T-helper 2 cell (primary cell): Measurements from ENCODE around the gene RCE1.

Source experiments
- DNase-seq, 5 experiments: peaks; one replicate each; pipeline versions ENCODE4 v3.0.0 to v3.0.0-alpha.2; 2012 to 2022

The RCE1 gene

DNA sequence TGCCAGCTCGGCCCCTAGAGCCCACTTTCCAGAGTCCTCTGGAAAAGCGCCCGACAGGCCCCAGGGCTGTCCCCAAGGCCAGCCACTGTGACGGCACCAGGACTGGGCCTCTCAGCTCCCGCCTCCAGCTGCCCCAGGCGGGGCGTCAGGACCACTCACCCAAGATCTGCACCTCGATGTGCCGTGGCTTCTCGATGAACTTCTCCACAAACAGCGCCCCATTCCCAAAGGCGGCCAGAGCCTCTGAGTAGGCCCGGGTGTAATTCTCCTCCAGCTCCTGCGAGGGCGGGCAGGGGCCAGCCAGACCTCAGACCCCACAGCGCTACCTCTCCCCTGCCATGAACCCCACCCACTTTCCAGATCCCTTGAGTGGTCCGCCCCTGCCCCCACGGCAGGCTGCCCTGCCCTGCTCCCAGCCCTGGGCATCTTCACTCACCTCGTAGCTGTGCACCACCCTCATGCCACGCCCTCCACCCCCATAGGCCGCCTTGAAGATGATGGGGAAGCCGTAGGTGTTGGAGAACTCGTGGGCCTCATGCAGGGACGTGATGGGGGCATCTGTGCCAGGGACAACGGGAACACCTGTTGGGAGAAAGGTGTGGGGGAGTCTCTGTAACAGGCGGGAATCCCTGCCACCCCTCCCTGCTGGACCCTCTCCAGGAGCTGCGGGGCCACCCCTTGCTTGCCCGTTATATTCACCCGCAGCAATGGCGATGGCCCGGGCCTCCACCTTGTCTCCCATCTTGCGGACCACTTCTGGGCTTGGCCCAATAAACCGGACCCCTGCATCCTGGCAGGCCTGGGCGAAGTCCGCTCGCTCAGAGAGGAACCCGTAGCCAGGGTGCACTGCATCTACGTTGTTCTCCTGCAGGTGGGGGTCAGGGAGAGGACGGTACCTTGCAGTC is 27.6 kb downstream of the RCE1 start:
- no peak for DNase-seq

DNA sequence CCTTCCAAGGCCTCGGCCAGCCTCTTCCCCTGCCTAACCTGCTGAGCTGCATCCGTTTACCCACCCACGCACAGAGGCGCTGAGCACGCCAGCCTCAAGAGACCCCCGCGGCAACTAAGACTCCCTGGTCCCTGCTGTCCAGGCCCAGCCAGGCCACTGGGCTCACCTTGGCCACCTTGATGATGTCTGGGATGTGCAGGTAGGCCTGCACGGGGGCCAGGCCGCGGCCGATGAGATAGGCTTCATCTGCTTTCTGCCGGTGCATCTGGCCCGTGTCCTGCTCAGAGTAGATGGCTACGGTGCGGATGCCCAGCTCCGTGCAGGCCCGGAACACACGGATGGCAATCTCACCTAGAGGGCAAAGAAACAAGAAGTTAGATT is 28.3 kb downstream of the RCE1 start:
- DNase-seq = no peak

DNA sequence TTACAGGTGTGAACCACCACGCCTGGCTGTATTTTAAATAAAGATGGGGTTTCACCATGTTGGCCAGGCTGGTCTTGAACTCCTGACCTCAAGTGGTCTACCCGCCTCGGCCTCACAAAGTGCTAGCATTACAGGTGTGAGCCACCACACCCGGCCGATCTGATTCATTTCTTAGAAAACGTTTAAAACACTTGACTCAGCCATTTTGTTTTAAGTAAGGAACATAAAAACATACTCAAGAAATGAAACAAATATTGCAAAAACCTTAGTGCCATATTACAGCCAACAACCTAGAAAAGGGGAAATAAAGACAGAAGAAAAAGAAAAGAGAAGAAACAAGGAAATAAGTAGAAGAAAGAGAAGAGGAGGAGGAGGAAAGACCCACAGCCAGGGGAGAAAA is 31.0 kb downstream of the RCE1 start:
- no peak for DNase-seq

DNA sequence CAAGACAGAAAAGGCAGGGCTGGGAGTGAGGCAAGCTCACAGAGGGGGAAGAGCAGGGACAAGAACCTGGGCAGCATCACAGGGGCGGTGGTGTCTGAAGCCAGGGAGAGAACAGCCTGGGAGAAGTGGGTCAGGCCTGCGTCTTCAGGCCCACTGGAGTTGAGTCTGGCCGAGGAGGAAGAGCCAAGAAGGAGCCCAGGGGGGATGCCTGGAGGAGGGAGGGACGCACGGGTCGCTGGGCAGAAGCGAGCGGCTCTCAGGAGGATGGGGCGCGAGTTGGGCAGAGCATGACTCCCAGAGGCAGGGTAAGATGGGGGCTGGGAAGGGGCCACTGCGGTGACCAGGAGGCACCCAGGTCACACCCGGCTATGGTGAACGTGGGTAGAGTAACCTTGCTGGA is 32.1 kb downstream of the RCE1 start:
- DNase-seq = no peak

DNA sequence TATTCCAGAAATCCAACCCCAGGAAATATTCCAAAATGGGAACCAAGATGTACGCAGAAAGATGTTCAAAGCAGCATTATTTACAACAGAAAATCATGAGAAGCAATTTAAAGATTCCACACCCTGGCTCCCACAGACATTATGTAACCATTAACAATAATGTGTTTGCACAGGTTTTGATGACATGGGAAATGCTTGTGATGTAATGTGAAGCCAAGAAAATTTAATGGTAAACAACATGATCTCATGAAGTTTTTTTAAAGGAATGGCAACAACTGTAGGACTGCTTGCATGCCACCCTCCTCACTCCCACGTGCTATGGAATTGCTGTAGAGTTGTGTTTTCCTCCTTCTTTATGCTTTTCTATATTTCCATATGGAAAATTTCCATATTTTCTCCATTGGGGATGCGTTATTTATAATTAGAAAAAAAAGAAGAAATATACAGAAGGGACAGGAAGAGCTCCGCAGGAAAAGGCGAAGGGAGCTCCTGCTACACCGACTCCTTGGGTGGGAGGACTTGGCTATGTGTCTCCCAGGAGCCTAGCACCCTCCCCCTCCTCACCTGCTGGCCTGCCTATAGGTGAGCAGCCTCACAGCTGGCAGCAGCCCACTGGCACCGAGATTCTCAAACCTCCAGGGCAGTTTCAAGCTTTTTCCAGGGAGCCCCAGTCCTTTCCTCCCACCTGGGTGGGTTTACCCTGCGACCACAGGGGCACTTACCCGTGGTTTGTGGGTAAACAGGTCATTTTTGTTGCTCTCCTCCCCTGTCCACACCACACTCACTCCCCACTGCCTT is 34.5 kb downstream of the RCE1 start:
- no peak for DNase-seq

DNA sequence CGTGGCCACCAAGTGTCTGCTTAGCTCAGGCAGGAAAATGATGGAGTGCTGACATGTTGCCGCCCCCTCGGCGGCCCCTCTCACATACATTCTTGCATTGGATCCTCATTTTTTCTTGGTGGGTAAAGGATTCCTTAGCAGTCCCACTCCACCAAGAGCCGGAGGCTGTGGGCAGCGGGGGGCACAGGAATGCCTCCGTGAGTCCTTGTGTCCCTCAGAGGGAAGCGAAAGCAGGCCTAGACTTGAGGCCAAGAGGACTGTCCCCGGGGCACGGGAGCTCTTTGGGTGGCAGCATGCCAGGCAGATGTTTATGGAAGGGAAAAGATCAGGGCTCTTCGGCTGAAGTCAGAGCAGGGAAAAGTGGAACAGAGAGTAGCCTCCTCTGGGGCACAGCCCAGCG is 35.2 kb downstream of the RCE1 start:
- DNase-seq = no peak

DNA sequence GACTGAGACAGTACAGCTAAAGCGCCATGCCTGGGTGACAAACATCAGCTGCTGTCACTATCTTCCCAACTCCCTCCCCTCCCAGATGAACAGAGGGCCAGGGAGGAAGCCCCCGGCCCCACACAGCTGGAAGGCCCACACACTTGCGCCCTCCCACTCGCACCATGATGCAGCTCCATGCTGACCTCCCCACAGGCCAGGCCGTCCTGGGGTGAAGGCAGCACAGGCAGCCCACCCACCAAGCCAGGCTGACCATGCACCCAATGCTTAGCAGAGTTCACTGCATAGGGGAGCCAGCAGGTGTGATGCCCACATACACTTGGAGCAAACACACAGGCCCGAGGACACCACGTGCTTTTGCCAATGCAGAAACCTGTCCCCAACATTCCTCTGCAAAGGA is 35.8 kb downstream of the RCE1 start:
- DNase-seq = no peak

DNA sequence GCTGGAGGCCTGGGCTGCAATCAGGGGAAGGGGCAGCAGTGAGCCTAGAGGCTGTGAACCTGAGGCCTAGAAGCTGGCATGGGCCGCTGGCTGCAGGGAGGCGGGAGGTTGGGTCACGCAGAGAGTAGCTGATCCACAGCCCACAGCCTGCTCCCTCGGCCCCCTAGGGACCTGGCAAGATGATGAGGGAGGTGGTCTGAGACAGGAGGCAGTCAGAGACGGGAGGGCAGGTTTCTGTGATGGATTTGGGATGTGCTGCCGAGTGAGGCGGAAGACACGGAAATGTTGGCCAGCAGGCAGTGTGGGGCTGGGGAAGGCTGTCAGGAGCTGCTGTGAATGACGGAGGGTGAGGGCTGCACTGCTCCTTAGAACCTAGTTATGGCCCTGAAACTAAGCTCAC is 36.3 kb downstream of the RCE1 start:
- no peak for DNase-seq

DNA sequence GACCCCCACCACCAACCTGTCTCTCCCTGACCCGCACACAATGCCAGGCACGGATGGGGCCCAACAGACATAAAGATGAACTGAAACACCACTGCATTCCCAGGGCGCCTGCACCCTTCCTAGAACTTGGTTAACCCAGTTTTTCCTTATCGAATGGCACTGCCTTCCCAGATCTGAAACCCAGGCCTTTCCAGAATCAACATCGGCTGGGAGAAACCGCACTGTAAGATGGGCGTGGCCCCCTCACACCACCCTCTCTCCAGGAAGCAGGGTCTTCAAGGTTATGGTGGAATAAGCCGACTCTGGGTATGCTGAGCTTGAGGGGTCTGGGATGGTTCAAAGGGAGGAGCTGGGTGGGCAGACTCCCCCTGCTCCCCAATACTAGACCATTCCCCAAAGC is 36.8 kb downstream of the RCE1 start:
- DNase-seq = no peak

DNA sequence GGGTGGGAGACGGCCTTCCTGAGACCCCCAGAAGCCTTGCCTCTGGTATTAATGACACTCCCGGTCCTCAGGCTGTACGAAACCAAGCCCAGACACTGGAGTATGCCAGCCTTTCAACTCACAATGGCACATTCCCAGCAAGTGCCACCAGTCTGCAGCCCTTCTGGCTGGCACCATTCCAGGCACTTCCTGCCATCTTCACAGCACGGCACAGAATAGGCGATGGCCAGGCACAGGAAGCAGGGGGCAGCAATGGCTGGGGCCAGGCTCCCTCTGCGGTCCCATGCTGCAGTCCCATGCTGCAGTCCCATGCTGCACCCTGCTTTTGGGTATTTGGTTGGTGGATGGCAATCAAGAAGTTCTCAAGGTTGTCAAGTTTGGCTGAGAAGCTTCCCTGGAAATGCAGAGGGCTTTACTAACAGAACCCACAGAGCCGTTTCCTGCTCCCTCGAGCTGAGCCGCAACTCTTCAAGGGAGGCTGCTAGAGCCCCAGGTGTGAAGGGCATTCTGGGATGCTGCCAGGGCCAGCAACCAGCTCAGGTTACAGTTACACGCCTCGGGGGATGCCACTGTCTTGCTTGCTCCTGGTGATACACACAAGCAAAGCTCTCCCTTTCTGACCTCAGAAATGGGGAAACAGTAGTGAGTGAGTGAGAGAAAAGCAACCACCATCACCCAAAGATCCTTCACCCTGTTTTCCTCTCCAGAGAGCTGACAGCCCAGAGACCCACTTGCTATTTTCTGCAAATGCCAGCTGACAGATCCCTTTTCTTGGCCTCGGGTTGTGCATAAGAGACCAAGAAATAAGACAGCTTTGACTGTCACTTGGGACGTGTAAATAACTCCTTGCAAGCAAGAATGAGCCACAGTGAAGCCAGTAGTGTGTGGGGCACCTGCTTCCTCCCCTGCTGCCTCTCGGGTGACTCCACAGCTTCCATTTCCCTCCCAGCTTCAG is 37.5 kb downstream of the RCE1 start:
- no peak for DNase-seq

DNA sequence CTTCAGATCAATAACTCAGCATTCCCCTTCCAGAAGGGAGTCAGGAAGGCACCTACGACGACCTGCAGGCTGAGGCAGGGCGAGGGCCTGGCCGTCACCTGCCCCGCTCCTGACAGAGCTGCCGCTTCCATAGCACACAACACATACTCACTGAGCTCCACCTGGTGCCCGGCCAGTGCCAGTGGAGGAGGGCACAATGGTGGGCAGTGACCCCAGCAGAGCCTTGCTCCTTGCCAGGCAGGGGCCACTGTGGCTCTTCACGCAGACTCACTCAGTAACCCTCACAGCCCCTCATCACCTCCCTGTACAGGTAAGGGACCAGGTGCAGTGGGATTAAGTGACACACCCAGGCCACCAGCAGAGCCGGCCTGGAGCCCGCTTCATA is 38.2 kb downstream of the RCE1 start:
- DNase-seq = no peak

DNA sequence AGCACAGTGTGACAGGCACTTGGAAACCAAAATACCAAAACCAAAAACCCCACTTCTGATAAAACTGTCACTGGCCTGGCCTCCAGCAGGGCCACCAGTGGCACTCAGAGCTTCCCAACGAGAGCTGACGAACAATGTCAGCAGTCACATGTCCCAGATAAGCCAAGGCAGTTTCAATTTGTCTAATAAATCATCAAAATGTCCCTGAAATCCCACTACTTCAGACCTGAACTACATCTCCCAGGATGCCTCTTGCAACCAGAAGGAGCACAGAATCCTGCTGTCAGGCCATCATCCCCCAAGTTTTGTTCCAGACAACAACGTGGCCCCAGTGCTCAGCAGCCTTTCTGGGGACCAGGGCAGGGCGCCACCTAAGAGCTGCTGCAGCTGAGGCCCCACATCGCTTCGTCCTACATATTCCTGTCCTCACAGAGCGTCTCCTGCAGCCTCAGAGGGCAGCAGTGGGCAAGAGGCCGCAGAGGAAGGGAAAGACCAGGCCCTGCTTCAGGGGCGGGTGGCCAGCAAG is 38.7 kb downstream of the RCE1 start:
- DNase-seq = no peak

DNA sequence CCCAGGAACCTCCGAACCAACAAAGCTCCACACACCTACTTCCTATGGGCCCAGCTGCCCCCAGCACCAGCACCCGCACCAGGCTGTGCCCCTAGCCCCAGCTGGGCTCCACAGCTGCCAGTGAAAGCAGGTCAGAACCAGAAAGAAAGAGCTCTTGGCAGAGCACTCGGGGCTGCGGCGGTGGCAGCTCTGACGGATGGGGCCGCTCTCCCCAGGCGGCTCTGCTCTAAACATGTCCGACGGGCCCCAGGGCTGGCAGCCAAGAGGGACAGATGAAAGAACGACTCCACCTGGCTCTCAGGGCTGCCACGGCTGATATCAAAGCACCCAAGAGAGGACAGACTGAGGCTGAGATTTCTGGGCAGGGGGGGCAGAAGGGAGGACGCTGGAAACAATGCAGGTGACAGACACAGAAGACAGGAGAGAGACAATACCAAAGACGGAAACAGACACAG is 39.3 kb downstream of the RCE1 start:
- no peak for DNase-seq

DNA sequence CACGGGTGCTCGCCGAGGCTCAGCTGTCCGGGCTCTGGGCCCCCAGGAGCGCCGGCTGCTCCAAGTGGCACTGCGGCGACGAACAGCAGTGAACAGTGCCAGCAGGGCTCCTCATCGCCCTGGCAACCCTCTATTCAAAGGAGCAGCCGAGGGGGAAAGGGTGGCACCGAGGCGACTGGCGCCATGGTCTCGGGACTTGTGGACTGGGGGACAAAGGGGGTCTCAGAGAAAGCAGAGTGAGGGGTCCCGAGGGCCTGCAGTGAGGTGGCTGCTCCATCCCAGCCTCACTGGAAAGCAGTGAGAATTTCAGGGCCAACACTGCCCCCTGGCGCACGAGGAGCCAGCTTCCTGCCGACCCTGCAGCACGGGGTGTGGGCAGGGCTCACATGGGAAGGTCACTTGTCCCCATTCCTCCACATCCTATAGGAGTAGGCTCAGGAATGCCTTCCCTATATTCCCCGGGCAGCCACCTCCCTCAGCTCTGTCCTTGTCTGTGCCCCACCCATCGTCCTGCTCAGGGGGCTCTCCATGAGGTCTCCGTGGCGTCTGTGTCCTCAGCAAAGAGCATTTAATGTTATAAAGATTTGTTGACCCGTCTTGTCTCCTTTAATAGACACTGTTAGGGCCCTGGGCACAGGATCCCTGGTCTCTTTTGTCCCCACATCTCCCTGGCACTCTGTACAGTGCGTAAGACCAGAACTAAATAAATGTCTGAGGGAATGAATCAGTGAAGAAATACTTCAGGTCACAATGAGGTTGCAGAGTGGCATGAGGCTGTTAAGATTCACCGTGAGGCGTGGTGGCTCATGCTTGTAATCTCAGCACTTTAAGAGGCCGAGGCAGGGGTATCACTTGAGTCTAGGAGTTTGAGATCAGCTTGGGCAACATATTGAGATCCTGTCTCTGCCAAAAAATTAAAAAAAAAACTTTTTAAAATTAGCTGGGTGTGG is 40.0 kb downstream of the RCE1 start:
- DNase-seq = peak in 3 of 5 experiments; percentile 46 to 52 (median 48)

DNA sequence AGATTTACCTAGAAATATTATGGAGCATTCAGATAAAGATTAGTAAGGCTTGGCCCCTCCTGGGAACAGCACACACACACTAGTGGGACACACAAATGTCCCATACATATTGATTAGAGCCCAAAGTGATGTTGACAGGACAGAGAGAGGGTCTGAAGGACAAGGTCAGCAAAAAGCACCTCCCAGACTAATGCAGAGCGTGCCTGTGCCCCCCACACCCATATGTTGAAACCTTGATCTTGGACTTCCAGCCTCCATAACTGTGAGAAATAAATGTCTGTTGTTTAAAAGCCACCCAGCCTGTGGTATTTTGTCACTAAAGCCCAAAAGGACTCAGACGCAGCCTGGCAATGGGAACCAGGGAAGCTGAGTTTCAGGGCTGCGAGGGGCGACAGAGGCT is 41.2 kb downstream of the RCE1 start:
- DNase-seq = no peak

DNA sequence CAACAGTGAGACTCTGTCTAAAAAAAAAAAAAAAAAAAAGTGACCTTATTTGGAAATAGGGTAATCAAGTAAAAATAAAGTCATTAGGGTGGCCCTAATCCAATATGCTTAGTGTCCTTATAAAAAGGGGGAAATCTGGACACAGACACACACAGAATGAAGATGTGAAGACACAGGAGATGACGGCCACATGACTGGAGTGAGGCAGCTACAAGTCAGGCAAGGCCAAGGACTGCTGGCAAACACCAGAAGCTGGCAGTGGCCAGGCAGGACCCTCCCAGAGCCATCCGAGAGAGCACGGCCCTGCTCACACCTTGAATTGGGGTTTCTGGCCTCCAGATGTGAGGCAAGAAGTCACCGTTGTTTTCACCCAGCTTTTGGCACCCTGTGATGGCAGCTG is 42.2 kb downstream of the RCE1 start:
- DNase-seq = no peak

DNA sequence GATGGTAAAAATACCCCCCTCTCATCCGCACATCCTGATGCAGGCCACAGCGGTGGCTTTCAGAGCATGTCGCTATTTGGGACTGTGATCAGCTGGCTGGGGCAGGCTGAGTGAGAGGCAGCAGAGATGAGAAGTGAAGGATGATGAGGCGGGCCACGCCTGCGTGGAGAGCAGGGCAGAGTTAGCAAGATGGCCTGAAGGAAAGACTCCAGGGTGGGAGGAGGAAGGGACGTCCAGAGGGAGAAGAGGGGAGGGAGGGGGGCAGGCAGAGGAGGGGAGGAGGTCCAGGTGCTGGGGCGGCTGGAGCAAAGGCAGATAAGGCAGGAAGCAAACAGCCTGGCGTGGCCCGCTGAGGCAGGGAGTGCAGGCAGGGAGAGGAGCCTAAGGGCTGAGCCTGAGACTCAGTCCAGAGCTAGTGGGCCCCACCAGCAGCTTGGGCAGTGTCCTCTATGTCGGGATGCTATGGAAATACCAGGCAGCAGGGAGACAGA is 42.8 kb downstream of the RCE1 start:
- DNase-seq = no peak

DNA sequence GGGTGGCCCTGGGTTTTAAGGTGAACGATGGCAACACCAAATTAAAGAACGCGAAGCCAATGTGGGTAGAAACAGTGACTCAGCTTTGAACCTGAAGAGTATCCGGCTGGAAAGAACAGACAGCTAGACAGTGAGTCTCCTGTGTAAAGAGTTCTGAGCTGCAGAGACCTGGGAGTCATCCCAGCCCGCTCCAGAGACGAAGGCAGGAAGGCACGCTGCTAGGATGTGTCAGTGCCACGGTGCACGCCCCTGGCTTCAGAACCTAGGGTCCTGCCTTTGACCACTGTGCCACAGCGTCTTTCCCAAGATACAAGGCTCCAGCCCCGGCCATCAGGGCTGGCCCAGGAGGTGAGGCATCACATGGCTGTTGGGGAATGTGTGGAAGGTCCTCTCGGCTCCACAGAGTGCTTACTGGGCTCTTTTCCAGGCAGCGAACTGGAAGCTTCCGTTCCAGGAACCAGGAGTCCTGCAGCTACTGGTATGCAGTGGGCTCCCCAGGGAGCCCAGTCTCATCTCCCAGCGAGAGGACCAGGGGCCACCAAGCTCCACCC is 43.5 kb downstream of the RCE1 start:
- no peak for DNase-seq

DNA sequence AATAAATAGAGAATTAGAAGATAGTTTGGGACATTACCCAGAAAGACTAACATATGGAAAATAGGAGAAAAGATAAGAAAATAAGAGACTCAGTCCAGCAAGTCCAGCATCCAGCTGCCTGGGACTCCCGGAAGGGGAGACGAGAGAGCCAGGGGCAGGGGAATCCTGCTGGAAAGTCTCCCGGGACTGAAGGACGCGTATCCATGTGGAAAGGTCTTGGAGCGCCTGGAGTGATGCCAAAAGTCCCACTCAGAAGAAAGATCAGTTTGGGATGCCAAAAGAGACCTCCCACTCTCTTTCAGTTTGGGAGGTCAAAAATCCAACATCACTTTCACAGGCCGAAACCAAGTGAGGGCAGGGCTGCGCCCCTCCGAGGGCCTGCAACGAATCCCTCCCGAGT is 44.3 kb downstream of the RCE1 start:
- no peak for DNase-seq

DNA sequence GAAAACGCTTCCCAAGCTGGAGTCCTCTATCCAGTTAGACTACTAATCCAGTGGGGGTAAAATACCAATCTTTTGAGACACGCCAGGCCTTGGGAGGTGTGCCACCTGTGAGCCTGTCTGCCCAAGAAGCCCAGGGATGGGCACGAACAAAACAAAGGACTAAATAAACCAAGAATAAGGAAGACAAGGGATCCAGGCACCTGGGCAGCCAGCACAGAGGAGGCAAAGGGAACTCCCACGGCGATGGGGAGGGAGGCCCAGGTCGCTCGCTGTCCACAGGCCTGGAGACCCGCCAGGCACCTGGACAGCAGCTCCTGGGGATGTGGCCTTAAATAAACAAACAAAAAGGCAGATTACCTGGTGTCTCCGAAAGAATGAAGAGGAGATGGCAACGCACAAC is 45.0 kb downstream of the RCE1 start:
- no peak for DNase-seq

DNA sequence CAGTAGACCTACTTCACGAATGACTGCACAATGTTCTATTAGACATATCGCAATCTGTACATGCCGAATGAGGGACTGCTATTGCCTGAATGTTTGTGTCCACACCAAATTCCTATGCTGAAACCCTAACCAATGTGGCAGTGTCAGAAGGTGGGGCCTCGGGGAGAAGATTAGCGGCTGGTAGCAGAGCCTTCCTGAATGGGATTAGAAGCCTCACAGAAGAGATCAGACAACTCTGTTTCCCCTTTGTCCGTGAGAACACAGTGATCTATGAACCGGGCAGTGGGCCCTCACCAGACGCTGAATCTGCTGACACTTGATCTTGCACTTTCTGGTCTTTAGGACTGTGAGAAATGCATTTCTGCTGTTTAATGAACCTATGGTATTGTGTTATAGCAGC is 46.7 kb downstream of the RCE1 start:
- DNase-seq = no peak
